Measurements from ENCODE around the gene ANKS1A. TPM values are rescaled to one million over a fixed set of nuclear protein-coding genes. Genes with fewer than 3 reads are reported as not detected.

The ANKS1A gene
- total RNA-seq, 1 experiment from 2014 or later = 21.7 TPM

DNA sequence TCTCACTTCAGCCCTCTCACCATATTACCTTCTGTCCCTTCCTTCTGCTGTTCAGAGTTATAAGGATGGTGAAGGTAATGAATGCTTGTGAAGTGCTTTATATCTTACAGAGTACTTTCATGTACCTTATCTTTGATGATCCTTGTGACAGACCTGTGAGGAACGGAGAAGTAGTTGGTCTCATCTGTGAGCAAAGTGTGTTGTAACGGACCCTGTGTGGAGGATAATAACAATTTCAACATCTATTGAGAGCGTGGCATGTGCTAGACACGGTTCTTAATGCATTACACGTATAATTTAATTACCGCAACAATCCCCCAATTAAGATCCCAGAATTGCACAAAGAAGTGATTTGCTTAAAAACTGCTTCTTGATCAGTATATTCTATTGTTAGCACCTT, 124.6 kb downstream of the ANKS1A start:
- Histone ChIP-seq H3K4me1 (ENCODE audit: insufficient read depth, low read length, poor library complexity, severe bottlenecking) (peaks cover 67% of the 10 kb centered on the region), H3K4me3 (ENCODE audit: low read depth, low read length, poor library complexity, severe bottlenecking) (no peak overlapping the region), H3K9me3 (ENCODE audit: low read depth, low read length, poor library complexity, severe bottlenecking) (no peaks in the 10 kb centered on the region), H3K27ac (ENCODE audit: low read depth, low read length, poor library complexity, severe bottlenecking) (peak overlapping the region; percentile 88), H3K36me3 (ENCODE audit: insufficient read depth, low read length, poor library complexity, severe bottlenecking) (peaks cover 8% of the 10 kb centered on the region), H3K27me3 (replicated peaks; ENCODE audit: insufficient read depth, low read depth, low read length, poor library complexity) (no peaks in the 10 kb centered on the region)
- ChIA-PET CTCF (no interaction called here), POLR2A (ENCODE audit: low non-redundant PET) (no interaction called here)
- intact Hi-C loops (cut with micrococcal nuclease; ENCODE audit: unreplicated experiment) = no loop called here
- no TSS peak for BruUV-seq (replicated peaks)
- TF ChIP-seq, protein P1, sequence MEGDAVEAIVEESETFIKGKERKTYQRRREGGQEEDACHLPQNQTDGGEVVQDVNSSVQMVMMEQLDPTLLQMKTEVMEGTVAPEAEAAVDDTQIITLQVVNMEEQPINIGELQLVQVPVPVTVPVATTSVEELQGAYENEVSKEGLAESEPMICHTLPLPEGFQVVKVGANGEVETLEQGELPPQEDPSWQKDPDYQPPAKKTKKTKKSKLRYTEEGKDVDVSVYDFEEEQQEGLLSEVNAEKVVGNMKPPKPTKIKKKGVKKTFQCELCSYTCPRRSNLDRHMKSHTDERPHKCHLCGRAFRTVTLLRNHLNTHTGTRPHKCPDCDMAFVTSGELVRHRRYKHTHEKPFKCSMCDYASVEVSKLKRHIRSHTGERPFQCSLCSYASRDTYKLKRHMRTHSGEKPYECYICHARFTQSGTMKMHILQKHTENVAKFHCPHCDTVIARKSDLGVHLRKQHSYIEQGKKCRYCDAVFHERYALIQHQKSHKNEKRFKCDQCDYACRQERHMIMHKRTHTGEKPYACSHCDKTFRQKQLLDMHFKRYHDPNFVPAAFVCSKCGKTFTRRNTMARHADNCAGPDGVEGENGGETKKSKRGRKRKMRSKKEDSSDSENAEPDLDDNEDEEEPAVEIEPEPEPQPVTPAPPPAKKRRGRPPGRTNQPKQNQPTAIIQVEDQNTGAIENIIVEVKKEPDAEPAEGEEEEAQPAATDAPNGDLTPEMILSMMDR (conservative IDR thresholded peaks at IDR 0.05; ENCODE audit: low read depth, low read length) = no peak
- no peak for TF ChIP-seq EZH2 (IDR thresholded peaks at IDR 0.05; ENCODE audit: borderline replicate concordance, low read depth, low read length, poor library complexity, severe bottlenecking)
- DNase-seq (ENCODE audit: low spot score) = no peak

DNA sequence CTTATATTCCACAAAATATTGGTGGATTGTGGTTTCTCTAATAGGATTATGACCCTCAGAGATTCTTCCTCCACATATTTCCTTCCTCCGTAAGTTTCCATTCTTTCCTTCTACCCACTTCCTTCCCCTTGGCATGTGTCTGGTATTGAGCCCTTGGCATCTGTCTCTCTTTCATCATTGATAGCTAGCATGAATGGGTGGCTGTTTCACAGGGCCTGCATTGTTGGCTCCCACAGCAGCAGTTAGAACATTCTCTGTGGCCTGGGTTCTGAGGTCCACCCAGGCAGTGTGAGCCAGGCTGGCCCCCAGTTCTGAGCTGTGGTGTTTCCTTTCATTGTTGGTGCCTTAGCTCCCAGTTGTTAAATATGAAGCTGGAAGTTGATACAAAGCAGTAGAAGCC, 125.3 kb downstream of the ANKS1A start:
- Histone ChIP-seq H3K4me3 (ENCODE audit: low read depth, low read length, poor library complexity, severe bottlenecking) (no peak overlapping the region), H3K36me3 (ENCODE audit: insufficient read depth, low read length, poor library complexity, severe bottlenecking) (peaks cover 8% of the 10 kb centered on the region), H3K9me3 (ENCODE audit: low read depth, low read length, poor library complexity, severe bottlenecking) (no peaks in the 10 kb centered on the region), H3K27me3 (replicated peaks; ENCODE audit: insufficient read depth, low read depth, low read length, poor library complexity) (no peaks in the 10 kb centered on the region), H3K27ac (ENCODE audit: low read depth, low read length, poor library complexity, severe bottlenecking) (peak overlapping the region; percentile 88), H3K4me1 (ENCODE audit: insufficient read depth, low read length, poor library complexity, severe bottlenecking) (peaks cover 67% of the 10 kb centered on the region)
- ChIA-PET POLR2A (ENCODE audit: low non-redundant PET) (interaction anchor here (0.6 kb wide), 1 partner anchor 65 kb away, joined by 3 read pairs; no protein-coding TSS in a partner anchor), CTCF (no interaction called here)
- TF ChIP-seq EZH2 (IDR thresholded peaks at IDR 0.05; ENCODE audit: borderline replicate concordance, low read depth, low read length, poor library complexity, severe bottlenecking) = no peak
- TF ChIP-seq, protein P1 (conservative IDR thresholded peaks at IDR 0.05; ENCODE audit: low read depth, low read length) = no peak
- DNase-seq (ENCODE audit: low spot score) = peak; percentile 68
- intact Hi-C loops (cut with micrococcal nuclease; ENCODE audit: unreplicated experiment) = no loop called here
- no TSS peak for BruUV-seq (replicated peaks)

DNA sequence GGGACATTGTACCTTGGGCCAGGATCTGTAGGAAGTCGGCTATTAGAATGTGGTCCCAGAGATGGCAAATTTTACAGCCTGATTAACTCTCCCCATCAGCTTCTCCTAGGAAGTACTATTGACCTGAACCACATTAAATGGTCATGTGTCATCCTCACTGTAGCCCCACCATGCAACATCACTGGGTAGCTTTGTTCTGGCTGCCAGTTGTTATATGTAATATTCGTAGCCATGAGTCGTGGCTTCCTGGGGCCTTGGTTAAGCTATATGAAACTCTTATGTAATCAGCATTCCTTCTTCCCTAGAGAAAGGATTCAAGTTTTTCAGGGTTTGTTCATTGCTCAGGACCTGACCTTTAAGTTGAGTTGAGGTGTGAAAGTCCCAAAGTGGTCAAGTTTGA, 125.7 kb downstream of the ANKS1A start:
- BruUV-seq (replicated peaks) = no TSS peak
- intact Hi-C loops (cut with micrococcal nuclease; ENCODE audit: unreplicated experiment) = no loop called here
- Histone ChIP-seq H3K27ac (ENCODE audit: low read depth, low read length, poor library complexity, severe bottlenecking) (peak overlapping the region; percentile 88), H3K4me3 (ENCODE audit: low read depth, low read length, poor library complexity, severe bottlenecking) (no peak overlapping the region), H3K27me3 (replicated peaks; ENCODE audit: insufficient read depth, low read depth, low read length, poor library complexity) (no peaks in the 10 kb centered on the region), H3K9me3 (ENCODE audit: low read depth, low read length, poor library complexity, severe bottlenecking) (no peaks in the 10 kb centered on the region), H3K4me1 (ENCODE audit: insufficient read depth, low read length, poor library complexity, severe bottlenecking) (peaks cover 67% of the 10 kb centered on the region), H3K36me3 (ENCODE audit: insufficient read depth, low read length, poor library complexity, severe bottlenecking) (peaks cover 8% of the 10 kb centered on the region)
- CTCF ChIA-PET = no interaction called here
- TF ChIP-seq, protein P1 (conservative IDR thresholded peaks at IDR 0.05; ENCODE audit: low read depth, low read length) = no peak
- no peak for TF ChIP-seq EZH2 (IDR thresholded peaks at IDR 0.05; ENCODE audit: borderline replicate concordance, low read depth, low read length, poor library complexity, severe bottlenecking)
- DNase-seq (ENCODE audit: low spot score) = peak; percentile 37
- POLR2A ChIA-PET (ENCODE audit: low non-redundant PET) = interaction anchor here (0.5 to 0.6 kb wide), 2 partner anchors 35 to 65 kb away, joined by 3 to 4 read pairs; no protein-coding TSS in a partner anchor
